Right lobe of liver (tissue), 6 donors: ENCODE data around the gene TNFSF12. TPM values are rescaled to one million over a fixed set of nuclear protein-coding genes. Genes with fewer than 3 reads are reported as not detected.
A peak's percentile ranks its signal among the peaks of the same experiment; 100 is the strongest.

Experiments used
- ATAC-seq, 4 donors: fragments of 200-7000 bp; cut with Tn5 transposase; one replicate each; pipeline ENCODE4 v1.9.1; 2020; ENCODE audit warnings: mild to moderate bottlenecking in 4 of 4, moderate library complexity in 4 of 4
- DNase-seq, 3 donors: peaks; one replicate each; pipeline ENCODE4 v3.0.0-alpha.2; 2020
- H3K27ac ChIP-seq, 3 donors: fragments of 200-600 bp; one replicate each; pipeline ENCODE4 v1.8.0; 2022
- H3K27me3 ChIP-seq, 2 donors: fragments of 200-600 bp; one replicate each; pipeline ENCODE4 v1.8.0; 2022
- H3K36me3 ChIP-seq, 4 donors: fragments of 200-600 bp; sonication (generic) in 1 of 4; one replicate each; pipeline versions ENCODE4 v1.5.1 to v1.8.0; 2017 to 2022; ENCODE audit warnings: control low read depth in 1 of 4
- H3K4me1 ChIP-seq, 4 donors: fragments of 200-600 bp; sonication (generic) in 1 of 4; one replicate each; pipeline versions ENCODE4 v1.5.1 to v1.8.0; 2017 to 2022; ENCODE audit warnings: control low read depth in 1 of 4
- H3K4me3 ChIP-seq, 3 donors: fragments of 200-600 bp; one replicate each; pipeline ENCODE4 v1.8.0; 2022
- H3K9me3 ChIP-seq, 4 donors: fragments of 200-600 bp; sonication (generic) in 1 of 4; one replicate each; pipeline versions ENCODE4 v1.5.1 to v1.8.0; 2017 to 2022; ENCODE audit warnings: control low read depth in 1 of 4
- CTCF ChIP-seq, 4 donors: fragments of 200-600 bp in 3 of 4; fragments of 450-650 bp in 1 of 4; IDR thresholded peaks; one replicate each; pipeline versions ENCODE4 v1.5.1 to v1.8.0; 2016 to 2022; ENCODE audit warnings: antibody characterized with exemption in 4 of 4, mild to moderate bottlenecking in 2 of 4
- POLR2A ChIP-seq: fragments of 450-650 bp; IDR thresholded peaks from one replicate; pipeline ENCODE4 v1.6.1; 2017; ENCODE audit warnings: antibody characterized with exemption, mild to moderate bottlenecking
- WGBS: methylation state at CpG from one replicate; pipeline ENCODE4 v1.1.6; 2018; ENCODE audit warnings: low coverage, low lambda C conversion rate; ENCODE audit not compliant: insufficient coverage; ENCODE audit errors: missing lambda C conversion rate; 5-methylcytosine and 5-hydroxymethylcytosine counted together
- intact Hi-C, 2 donors: fragments of 100-400 bp; cut with DNase I; formaldehyde crosslinking; loops; one replicate each; pipeline versions ENCODE4 v1.11.2 to v1.14.1; 2022
- total RNA-seq, 6 experiments: library from RNA; depleted of rRNA in 2 of 6; stranded (reverse); fragments of >200 nt in 2 of 6; fragmentation: NEBNext Ultra II Directional in 3 of 6; extraction: Animal tissue kit (Norgen Biotek cat#: 25700) in 3 of 6; gene quantifications; one replicate each; pipeline versions ENCODE4 v1.1.0 to v1.2.4, GENCODE V29; 2016 to 2023
- donor health status: DM: no; HTN: yes; CAD: no.
- donor health status: DM: no; HTN: no; CAD: no.
- donor health status: DM: no; HTN: no; CAD: no.
- donor health status: DM: no; HTN: yes; CAD: no.
- donor health status: DM: no; HTN: yes; CAD: no.

TNFSF12 gene
- total RNA-seq, 6 experiments from 2014 or later: 6.1 to 14.7 (median 11.4) TPM

GRCh38 chr17:7560172-7561027, 11.5 kb downstream of the TNFSF12 start:
- Histone ChIP-seq H3K27ac (peak overlapping the region; percentile 8 to 79 (median 50)), H3K4me1 (peaks cover 0 to 30% (median 15%) of the 10 kb centered on the region in 4 donors), H3K9me3 (no peaks in the 10 kb centered on the region), H3K27me3 (no peaks in the 10 kb centered on the region), H3K4me3 (peak overlapping the region in 2 of 3 donors; percentile 94 to 99), H3K36me3 (peaks cover 0 to 12% (median under 1%) of the 10 kb centered on the region in 4 donors)
- ATAC-seq (peak; percentile 31 to 55 (median 36)), DNase-seq (peak in 1 of 3 donors; percentile 64)
- intact Hi-C loops: loop anchor here (5.0 to 10.0 kb wide), 2 partner anchors 46 to 48 kb away; no protein-coding TSS in a partner anchor
- TF ChIP-seq CTCF (IDR thresholded peaks at IDR 0.05) (peak; percentile 43 to 66 (median 46)), POLR2A (no peak)
- WGBS: 20% methylated on average over 22 of the region's 22 CpGs

- peak overlapping the region; percentile 82 to 99 (median 94) for H3K4me3 ChIP-seq
- peak overlapping the region; percentile 72 to 79 (median 78) for H3K27ac ChIP-seq
- H3K9me3 ChIP-seq: no peaks in the 10 kb centered on the region
- ATAC-seq: peak; percentile 77 to 87 (median 80)
- intact Hi-C loops: loop anchor here (5.0 to 10.0 kb wide), 2 partner anchors 46 to 49 kb away; no protein-coding TSS in a partner anchor
- DNase-seq: peak; percentile 94 to 95 (median 95)
- H3K36me3 ChIP-seq: peaks cover 0 to 19% (median 3%) of the 10 kb centered on the region in 4 donors
- 0% methylated on average over 16 of the region's 32 CpGs for WGBS
- H3K4me1 ChIP-seq: peaks cover 0 to 30% (median 15%) of the 10 kb centered on the region in 4 donors
- H3K27me3 ChIP-seq: no peaks in the 10 kb centered on the region
- TF ChIP-seq CTCF (IDR thresholded peaks at IDR 0.05) (peak; percentile 78 to 88 (median 84)), POLR2A (no peak)
Measured at GRCh38 chr17:7561028-7561575, 12.2 kb downstream of the TNFSF12 start.

- H3K4me1 ChIP-seq: peaks cover 0 to 30% (median 15%) of the 10 kb centered on the region in 4 donors
- ATAC-seq (peak; percentile 61 to 79 (median 72)), DNase-seq (peak; percentile 91 to 94 (median 93))
- H3K4me3 ChIP-seq: peak within 1 kb of the TSS; percentile 82 to 99 (median 94)
- H3K27ac ChIP-seq: peak within 1 kb of the TSS; percentile 72 to 79 (median 78)
- intact Hi-C loops: loop anchor here (5.0 to 10.0 kb wide), 2 partner anchors 47 to 49 kb away; no protein-coding TSS in a partner anchor
- TF ChIP-seq POLR2A (peak; percentile 51), CTCF (IDR thresholded peaks at IDR 0.05) (no peak)
- H3K27me3 ChIP-seq: no peaks in the 10 kb centered on the region
- 0% methylated on average over 38 of the region's 82 CpGs for WGBS
- H3K9me3 ChIP-seq: no peaks in the 10 kb centered on the region
- peaks cover 0 to 22% (median 3%) of the 10 kb centered on the region in 4 donors for H3K36me3 ChIP-seq
Measured at GRCh38 chr17:7561589-7562207, 12.8 kb downstream of the TNFSF12 start, which contains the start of gene SENP3. Gene SENP3, plus strand, starts transcription at chr17:7561919. Its CDS starts 1,158 bp downstream, at chr17:7563077.

GRCh38 chr17:7562208-7562605, 13.3 kb downstream of the TNFSF12 start:
- peaks cover 0 to 26% (median 5%) of the 10 kb centered on the region in 4 donors for H3K36me3 ChIP-seq
- H3K27me3 ChIP-seq: no peaks in the 10 kb centered on the region
- peak overlapping the region; percentile 72 to 79 (median 78) for H3K27ac ChIP-seq
- TF ChIP-seq POLR2A (no peak), CTCF (IDR thresholded peaks at IDR 0.05) (no peak)
- H3K4me1 ChIP-seq: peaks cover 0 to 30% (median 15%) of the 10 kb centered on the region in 4 donors
- H3K4me3 ChIP-seq: peak overlapping the region; percentile 82 to 99 (median 94)
- DNase-seq (peak in 1 of 3 donors; percentile 54), ATAC-seq (no peak)
- WGBS: under 1% methylated on average over 9 of the region's 28 CpGs
- H3K9me3 ChIP-seq: no peaks in the 10 kb centered on the region
- intact Hi-C loops: loop anchor here (5.0 to 10.0 kb wide), 2 partner anchors 47 to 50 kb away; no protein-coding TSS in a partner anchor
